Activated CD4-positive, alpha-beta T cell treated with anti-CD3 and anti-CD28 coated beads, Interleukin-2, amount 10 ng/mL, durations not matched to agents 7 days and 5 days (primary cell): Measurements from ENCODE around the gene RBM42. TPM values are rescaled to one million over a fixed set of nuclear protein-coding genes. Genes with fewer than 3 reads are reported as not detected.
A peak's percentile ranks its signal among the peaks of the same experiment; 100 is the strongest.
"Not testable (repeated sequence)": the region's sequence is repeated elsewhere in the genome, so short reads cannot be mapped to it uniquely, and the experiment has no call there.

Experiments
- CTCF ChIA-PET: fragments of 350-600 bp; sonication (Branson Sonifier 250); formaldehyde crosslinking; loops from one replicate; lab custom pipeline; 2021; ENCODE audit warnings: antibody characterized with exemption; lab: Charles Lee
- POLR2A ChIA-PET: fragments of 350-600 bp; sonication (Branson Sonifier 250); formaldehyde crosslinking; loops from one replicate; lab custom pipeline; 2021; ENCODE audit warnings: antibody characterized with exemption; lab: Charles Lee
- DNase-seq: peaks from one replicate; pipeline ENCODE4 v3.0.0-alpha.2; 2020
- H3K27ac Mint-ChIP-seq: one replicate; pipeline ENCODE4 v1.8.0; 2021; ENCODE audit warnings: mild to moderate bottlenecking, moderate library complexity, mixed read lengths
- H3K27me3 Mint-ChIP-seq: one replicate; pipeline ENCODE4 v1.8.0; 2021; ENCODE audit warnings: mixed read lengths
- H3K36me3 Mint-ChIP-seq: one replicate; pipeline ENCODE4 v1.8.0; 2021; ENCODE audit warnings: low read depth, mixed read lengths
- H3K4me1 Mint-ChIP-seq: one replicate; pipeline ENCODE4 v1.8.0; 2021; ENCODE audit warnings: mixed read lengths
- H3K4me3 Mint-ChIP-seq: one replicate; pipeline ENCODE4 v1.8.0; 2021; ENCODE audit warnings: mild to moderate bottlenecking, moderate library complexity, mixed read lengths
- H3K9me3 Mint-ChIP-seq: one replicate; pipeline ENCODE4 v1.8.0; 2021; ENCODE audit warnings: mixed read lengths
- total RNA-seq, 2 experiments: library from RNA; stranded (reverse); gene quantifications; one replicate each; pipeline ENCODE4 v1.2.3, GENCODE V29; 2021

Gene RBM42
- 100 to 1,000 TPM; 100 to 112 TPM for total RNA-seq

GRCh38 chr19:35628565-35629331 is at the start of gene RBM42:
Gene RBM42 (plus strand): TSS chr19:35629036. CDS start chr19:35629154, 118 bp downstream.
- CTCF ChIA-PET, result no interaction called here
- no peaks in the 10 kb centered on the region for H3K27me3 Mint-ChIP-seq
- peaks cover 28% of the 10 kb centered on the region for H3K36me3 Mint-ChIP-seq

GRCh38 chr19:35582760-35583159 is 46.1 kb upstream of the RBM42 start:
- POLR2A ChIA-PET, result no interaction called here
- Mint-ChIP-seq H3K27ac (no peak overlapping the region), H3K4me1 (no peaks in the 10 kb centered on the region), H3K27me3 (peaks cover 15% of the 10 kb centered on the region), H3K9me3 (peaks cover 5% of the 10 kb centered on the region), H3K36me3 (no peaks in the 10 kb centered on the region), H3K4me3 (no peak overlapping the region)
- CTCF ChIA-PET, result no interaction called here
- no peak for DNase-seq

More at GRCh38 chr19:35628565-35629331, at the start of gene RBM42:
- POLR2A ChIA-PET, result interaction anchor here (0.6 kb wide), 1 partner anchor 297 kb away, joined by 3 read pairs; no protein-coding TSS in a partner anchor
- Mint-ChIP-seq H3K27ac (peak within 1 kb of the TSS; percentile 99), H3K4me1 (peaks cover 18% of the 10 kb centered on the region), H3K4me3 (peak within 1 kb of the TSS; percentile 97), H3K9me3 (no peaks in the 10 kb centered on the region)
- DNase-seq, result peak; percentile 98

- Mint-ChIP-seq H3K36me3 (no peaks in the 10 kb centered on the region), H3K9me3 (no peaks in the 10 kb centered on the region), H3K27me3 (peaks cover 15% of the 10 kb centered on the region), H3K27ac (no peak within 1 kb of the TSS), H3K4me1 (no peaks in the 10 kb centered on the region), H3K4me3 (no peak within 1 kb of the TSS)
- ChIA-PET POLR2A (no interaction called here), CTCF (no interaction called here)
- DNase-seq, result peak; percentile 8
These were observed 43.0 kb upstream of the RBM42 start, which contains the start of gene PMIS2 for GRCh38 chr19:35585848-35586247. Gene PMIS2 (plus strand): TSS chr19:35586173. CDS start chr19:35586260, 87 bp downstream.

GRCh38 chr19:35587321-35587720 is 41.5 kb upstream of the RBM42 start:
- no peak overlapping the region for H3K27ac Mint-ChIP-seq
- no peaks in the 10 kb centered on the region for H3K36me3 Mint-ChIP-seq
- POLR2A ChIA-PET, result no interaction called here
- H3K27me3 Mint-ChIP-seq, result peaks cover 15% of the 10 kb centered on the region
- DNase-seq, result no peak
- H3K9me3 Mint-ChIP-seq, result no peaks in the 10 kb centered on the region
- no peaks in the 10 kb centered on the region for H3K4me1 Mint-ChIP-seq
- H3K4me3 Mint-ChIP-seq, result no peak overlapping the region
- CTCF ChIA-PET, result interaction anchor here (0.6 to 1.1 kb wide), 3 partner anchors 9 to 77 kb away, joined by 3 read pairs; no protein-coding TSS in a partner anchor

GRCh38 chr19:35590875-35591274 is 38.0 kb upstream of the RBM42 start:
- H3K4me3 Mint-ChIP-seq, result no peak overlapping the region
- no peak for DNase-seq
- H3K9me3 Mint-ChIP-seq, result no peaks in the 10 kb centered on the region
- no peaks in the 10 kb centered on the region for H3K36me3 Mint-ChIP-seq
- peaks cover 5% of the 10 kb centered on the region for H3K27me3 Mint-ChIP-seq
- ChIA-PET CTCF (no interaction called here), POLR2A (no interaction called here)
- H3K4me1 Mint-ChIP-seq, result no peaks in the 10 kb centered on the region
- H3K27ac Mint-ChIP-seq, result no peak overlapping the region

- DNase-seq, result peak; percentile 38
- no peak overlapping the region for H3K4me3 Mint-ChIP-seq
- H3K36me3 Mint-ChIP-seq, result no peaks in the 10 kb centered on the region
- H3K4me1 Mint-ChIP-seq, result peaks cover 10% of the 10 kb centered on the region
- no peak overlapping the region for H3K27ac Mint-ChIP-seq
- H3K27me3 Mint-ChIP-seq, result no peaks in the 10 kb centered on the region
- POLR2A ChIA-PET, result no interaction called here
- CTCF ChIA-PET, result interaction anchor here (0.9 to 1.2 kb wide), 2 partner anchors 9 to 10 kb away, joined by 3 read pairs; no protein-coding TSS in a partner anchor
- H3K9me3 Mint-ChIP-seq, result no peaks in the 10 kb centered on the region
These were observed 36.6 kb upstream of the RBM42 start for GRCh38 chr19:35592226-35592625.

- H3K27me3 Mint-ChIP-seq, DNase-seq, H3K27ac Mint-ChIP-seq, H3K9me3 Mint-ChIP-seq, H3K4me1 Mint-ChIP-seq, H3K4me3 Mint-ChIP-seq, H3K36me3 Mint-ChIP-seq, POLR2A ChIA-PET, CTCF ChIA-PET: not testable (repeated sequence)
These were observed 33.8 kb upstream of the RBM42 start for GRCh38 chr19:35595026-35595425.

GRCh38 chr19:35595928-35596327 is 32.9 kb upstream of the RBM42 start:
- CTCF ChIA-PET, result no interaction called here
- POLR2A ChIA-PET, result no interaction called here
- Mint-ChIP-seq H3K4me1 (peaks cover 10% of the 10 kb centered on the region), H3K9me3 (no peaks in the 10 kb centered on the region), H3K27me3 (peaks cover 4% of the 10 kb centered on the region), H3K4me3 (no peak overlapping the region), H3K27ac (no peak overlapping the region), H3K36me3 (no peaks in the 10 kb centered on the region)
- DNase-seq, result no peak

GRCh38 chr19:35596366-35596999 is 32.4 kb upstream of the RBM42 start:
- H3K4me1 Mint-ChIP-seq, result peaks cover 10% of the 10 kb centered on the region
- H3K27ac Mint-ChIP-seq, result no peak overlapping the region
- no peak overlapping the region for H3K4me3 Mint-ChIP-seq
- peaks cover 4% of the 10 kb centered on the region for H3K27me3 Mint-ChIP-seq
- peak; percentile 22 for DNase-seq
- no peaks in the 10 kb centered on the region for H3K36me3 Mint-ChIP-seq
- H3K9me3 Mint-ChIP-seq, result no peaks in the 10 kb centered on the region
- ChIA-PET POLR2A (no interaction called here), CTCF (interaction anchor here (0.6 to 2.7 kb wide), 6 partner anchors 9 to 784 kb away, joined by 3 to 12 read pairs (median 4); no protein-coding TSS in a partner anchor)

- Mint-ChIP-seq H3K4me3 (no peak overlapping the region), H3K9me3 (peaks cover under 1% of the 10 kb centered on the region), H3K27me3 (peaks cover 4% of the 10 kb centered on the region), H3K36me3 (no peaks in the 10 kb centered on the region), H3K4me1 (peaks cover under 1% of the 10 kb centered on the region), H3K27ac (no peak overlapping the region)
- ChIA-PET POLR2A (no interaction called here), CTCF (interaction anchor here (0.5 to 1.0 kb wide), 3 partner anchors 11 to 54 kb away, joined by 3 to 4 read pairs (median 4); partner anchors contain the start of gene HAUS5)
- no peak for DNase-seq
These were observed 26.9 kb upstream of the RBM42 start for GRCh38 chr19:35601971-35602370.

GRCh38 chr19:35604436-35604835 is 24.4 kb upstream of the RBM42 start:
- peaks cover 15% of the 10 kb centered on the region for H3K9me3 Mint-ChIP-seq
- CTCF ChIA-PET, result interaction anchor here (0.6 kb wide), 1 partner anchor 251 kb away, joined by 3 read pairs; no protein-coding TSS in a partner anchor
- H3K4me3 Mint-ChIP-seq, H3K27ac Mint-ChIP-seq, DNase-seq, H3K27me3 Mint-ChIP-seq, H3K4me1 Mint-ChIP-seq, POLR2A ChIA-PET: not testable (repeated sequence)
- peaks cover 11% of the 10 kb centered on the region for H3K36me3 Mint-ChIP-seq

- H3K4me3 Mint-ChIP-seq, H3K27ac Mint-ChIP-seq, DNase-seq, H3K27me3 Mint-ChIP-seq, POLR2A ChIA-PET: not testable (repeated sequence)
- Mint-ChIP-seq H3K36me3 (peaks cover 11% of the 10 kb centered on the region), H3K9me3 (peaks cover 15% of the 10 kb centered on the region), H3K4me1 (peaks cover 32% of the 10 kb centered on the region)
- CTCF ChIA-PET, result interaction anchor here (0.6 to 2.7 kb wide), 3 partner anchors 9 to 584 kb away, joined by 3 to 12 read pairs (median 4); no protein-coding TSS in a partner anchor
These were observed 21.7 kb upstream of the RBM42 start for GRCh38 chr19:35607170-35607569.

GRCh38 chr19:35607661-35608060 is 21.2 kb upstream of the RBM42 start:
- CTCF ChIA-PET, result interaction anchor here (0.6 to 2.7 kb wide), 4 partner anchors 10 to 584 kb away, joined by 3 to 12 read pairs (median 4); no protein-coding TSS in a partner anchor
- Mint-ChIP-seq H3K4me1 (peaks cover 35% of the 10 kb centered on the region), H3K9me3 (peaks cover 15% of the 10 kb centered on the region), H3K36me3 (peaks cover 11% of the 10 kb centered on the region), H3K27me3 (no peaks in the 10 kb centered on the region), H3K4me3 (no peak overlapping the region), H3K27ac (no peak overlapping the region)
- POLR2A ChIA-PET, result no interaction called here
- DNase-seq, result no peak
